Heart left ventricle (tissue), 13 donors: ENCODE results near the gene TCIRG1.

Experiments used
- POLR2A ChIP-seq, 2 donors: fragments of 450-650 bp; IDR thresholded peaks; one replicate each; pipeline ENCODE4 v1.6.1; 2017; ENCODE audit warnings: antibody characterized with exemption in 2 of 2, mild to moderate bottlenecking in 2 of 2, moderate library complexity in 2 of 2
- TF ChIP-seq, protein P1 (sequence below), 12 donors: fragments of 200-600 bp; sonication (generic) in 4 of 12; IDR thresholded peaks; one replicate each; pipeline versions ENCODE4 v1.5.0 to v1.8.0; 2018 to 2022; ENCODE audit warnings: antibody characterized with exemption in 12 of 12, mild to moderate bottlenecking in 5 of 12
- donor health status: ischemic (EF 13 %, LVEDD 7.1; RV severe dilation, severe dysfunction).
- donor health status: DM: no; HTN: yes; CAD: no.
- donor health status: DM: no; HTN: no; CAD: no.
- donor health status: ischemic (EF 25% LVEDD 6.9; RV normal size, moderate dysfunction).
- donor health status: ischemic (EF 25% LVEDD 5.7; RV mildly dilated, moderate dysfunction).
- donor health status: ischemic (EF 35%, LVEDD 5.7; RV mildly dilated, moderate dysfunction).
- donor health status: nonischemic (EF 11% LVEDD 7.7; RV severe dilation, severe dysfunction).
- donor health status: DM: yes; HTN: yes; CAD: no.
- donor health status: PGD.
- donor health status: ischemic (EF 29% LVEDD 5.4; RV normal size, mild dysfunction).
- donor health status: nonischemic (EF 23%, LVEDD 6.1; RV moderate dilation, normal function).

- TF ChIP-seq, protein P1, sequence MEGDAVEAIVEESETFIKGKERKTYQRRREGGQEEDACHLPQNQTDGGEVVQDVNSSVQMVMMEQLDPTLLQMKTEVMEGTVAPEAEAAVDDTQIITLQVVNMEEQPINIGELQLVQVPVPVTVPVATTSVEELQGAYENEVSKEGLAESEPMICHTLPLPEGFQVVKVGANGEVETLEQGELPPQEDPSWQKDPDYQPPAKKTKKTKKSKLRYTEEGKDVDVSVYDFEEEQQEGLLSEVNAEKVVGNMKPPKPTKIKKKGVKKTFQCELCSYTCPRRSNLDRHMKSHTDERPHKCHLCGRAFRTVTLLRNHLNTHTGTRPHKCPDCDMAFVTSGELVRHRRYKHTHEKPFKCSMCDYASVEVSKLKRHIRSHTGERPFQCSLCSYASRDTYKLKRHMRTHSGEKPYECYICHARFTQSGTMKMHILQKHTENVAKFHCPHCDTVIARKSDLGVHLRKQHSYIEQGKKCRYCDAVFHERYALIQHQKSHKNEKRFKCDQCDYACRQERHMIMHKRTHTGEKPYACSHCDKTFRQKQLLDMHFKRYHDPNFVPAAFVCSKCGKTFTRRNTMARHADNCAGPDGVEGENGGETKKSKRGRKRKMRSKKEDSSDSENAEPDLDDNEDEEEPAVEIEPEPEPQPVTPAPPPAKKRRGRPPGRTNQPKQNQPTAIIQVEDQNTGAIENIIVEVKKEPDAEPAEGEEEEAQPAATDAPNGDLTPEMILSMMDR (IDR thresholded peaks at IDR 0.05), result no peak
- no peak for TF ChIP-seq POLR2A (IDR thresholded peaks at IDR 0.05)
Measured at GRCh38 chr11:68039526-68040086, 781 bp downstream of the TCIRG1 start.
